Fibroblast of peridontal ligament (primary cell): ENCODE results near the gene C10orf67.
A peak's percentile ranks its signal among the peaks of the same experiment; 100 is the strongest.
"Not testable (repeated sequence)": the region's sequence is repeated elsewhere in the genome, so short reads cannot be mapped to it uniquely, and the experiment has no call there.

ENCODE experiments used
- DNase-seq: peaks from one replicate; pipeline ENCODE4 v3.0.0-alpha.2; 2010; ENCODE audit errors: extremely low read depth

The C10orf67 gene

GRCh38 chr10:23326544-23327307 is 17.9 kb downstream of the C10orf67 start:
- DNase-seq, result no peak

GRCh38 chr10:23325132-23325531 is 19.5 kb downstream of the C10orf67 start:
- DNase-seq, result no peak

- DNase-seq, result no peak
These were observed 20.2 kb downstream of the C10orf67 start for GRCh38 chr10:23324351-23324750.

GRCh38 chr10:23322082-23322481 is 22.5 kb downstream of the C10orf67 start:
- no peak for DNase-seq

GRCh38 chr10:23319835-23320234 is 24.8 kb downstream of the C10orf67 start:
- no peak for DNase-seq

GRCh38 chr10:23318359-23318758 is 26.2 kb downstream of the C10orf67 start:
- DNase-seq, result no peak

- no peak for DNase-seq
These were observed 27.2 kb downstream of the C10orf67 start for GRCh38 chr10:23317416-23317815.

- no peak for DNase-seq
These were observed 28.2 kb downstream of the C10orf67 start for GRCh38 chr10:23316406-23316805.

- no peak for DNase-seq
These were observed 28.6 kb downstream of the C10orf67 start for GRCh38 chr10:23315966-23316365.

GRCh38 chr10:23314835-23315239 is 29.8 kb downstream of the C10orf67 start:
- DNase-seq, result peak; percentile 91

GRCh38 chr10:23311034-23311433 is 33.6 kb downstream of the C10orf67 start:
- no peak for DNase-seq

GRCh38 chr10:23310404-23310803 is 34.2 kb downstream of the C10orf67 start:
- DNase-seq, result no peak

- not testable (repeated sequence) for DNase-seq
These were observed 44.6 kb downstream of the C10orf67 start for GRCh38 chr10:23299961-23300360.

GRCh38 chr10:23294638-23295247 is 49.9 kb downstream of the C10orf67 start:
- peak; percentile 29 for DNase-seq

- DNase-seq, result no peak
These were observed 50.5 kb downstream of the C10orf67 start for GRCh38 chr10:23293973-23294590.

GRCh38 chr10:23293145-23293724 is 51.4 kb downstream of the C10orf67 start:
- peak; percentile 10 for DNase-seq

- no peak for DNase-seq
These were observed 52.9 kb downstream of the C10orf67 start for GRCh38 chr10:23291551-23292334.

GRCh38 chr10:23284674-23285335 is 59.8 kb downstream of the C10orf67 start:
- DNase-seq, result no peak

GRCh38 chr10:23284155-23284554 is 60.4 kb downstream of the C10orf67 start:
- DNase-seq, result no peak

GRCh38 chr10:23283680-23284079 is 60.9 kb downstream of the C10orf67 start:
- DNase-seq, result no peak

- DNase-seq, result no peak
These were observed 63.6 kb downstream of the C10orf67 start for GRCh38 chr10:23281044-23281433.
